ENCODE data around the gene TSACC.
"Not testable (repeated sequence)": the region's sequence is repeated elsewhere in the genome, so short reads cannot be mapped to it uniquely, and the experiment has no call there.

TSACC gene

GRCh38 chr1:156338180-156338976, at the start of gene TSACC, which contains the start of gene CCT3:
Gene TSACC, plus strand, starts transcription at chr1:156338526. Its CDS starts 1,232 bp downstream, at chr1:156339758.
Gene CCT3, minus strand, starts transcription at chr1:156338292. Its CDS starts 108 bp downstream, at chr1:156338184.
- peak; percentile 100 for DNase-seq

DNA sequence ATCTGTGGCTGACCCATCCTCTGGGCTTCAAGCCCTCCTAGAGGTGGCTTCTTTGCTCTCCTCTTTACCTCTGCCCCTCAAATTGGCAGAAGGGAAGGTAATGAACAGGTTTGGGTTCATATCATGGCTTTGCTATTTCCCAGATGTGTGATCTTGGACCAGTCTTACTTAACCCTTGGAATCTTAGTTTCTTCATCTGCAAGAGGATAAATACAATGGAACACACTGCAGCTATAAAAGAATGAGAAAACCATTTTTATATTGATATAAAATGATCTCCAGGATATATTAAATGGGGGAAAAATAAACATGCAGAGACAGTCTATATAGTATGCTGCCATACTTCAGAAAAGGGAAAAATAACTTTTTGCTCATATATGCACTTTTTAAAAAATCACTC, 48.5 kb upstream of the TSACC start:
- DNase-seq, result no peak

DNA sequence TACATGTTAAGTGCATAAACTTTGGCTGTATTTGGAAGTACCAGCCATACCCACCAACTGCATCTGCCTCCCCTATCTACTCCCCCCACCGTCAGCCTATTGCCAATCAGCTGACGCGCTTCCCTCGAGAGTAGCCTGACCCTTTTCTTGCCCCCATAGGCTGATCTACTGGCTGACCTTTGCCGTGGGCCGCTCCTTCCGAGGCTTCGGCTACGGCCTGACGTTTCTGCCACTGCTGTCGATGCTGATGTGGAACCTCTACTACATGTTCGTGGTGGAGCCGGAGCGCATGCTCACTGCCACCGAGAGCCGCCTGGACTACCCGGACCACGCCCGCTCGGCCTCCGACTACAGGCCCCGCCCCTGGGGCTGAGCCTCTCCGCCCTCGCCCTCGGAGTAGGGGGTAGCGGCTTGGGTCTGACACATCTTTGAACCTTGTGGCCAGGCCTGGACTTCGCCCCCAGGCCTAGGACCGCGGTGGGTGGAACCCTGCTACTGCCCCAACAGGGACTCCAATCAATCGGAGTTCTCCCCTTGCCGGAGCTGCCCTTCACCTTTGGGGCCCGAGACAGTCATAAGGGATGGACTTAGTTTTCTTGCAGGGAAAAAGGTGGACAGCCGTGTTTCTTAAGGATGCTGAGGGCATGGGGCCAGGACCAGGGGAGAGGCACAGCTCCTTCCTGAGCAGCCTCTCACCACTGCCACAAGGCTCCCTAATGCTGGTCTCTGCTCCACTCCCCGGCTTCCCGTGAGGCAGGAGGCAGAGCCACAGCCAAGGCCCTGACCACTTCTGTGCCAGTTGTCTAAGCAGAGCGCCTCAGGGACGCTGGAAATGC, 46.9 kb upstream of the TSACC start:
- peak in 1 of 3 experiments; percentile 82 for DNase-seq

DNA sequence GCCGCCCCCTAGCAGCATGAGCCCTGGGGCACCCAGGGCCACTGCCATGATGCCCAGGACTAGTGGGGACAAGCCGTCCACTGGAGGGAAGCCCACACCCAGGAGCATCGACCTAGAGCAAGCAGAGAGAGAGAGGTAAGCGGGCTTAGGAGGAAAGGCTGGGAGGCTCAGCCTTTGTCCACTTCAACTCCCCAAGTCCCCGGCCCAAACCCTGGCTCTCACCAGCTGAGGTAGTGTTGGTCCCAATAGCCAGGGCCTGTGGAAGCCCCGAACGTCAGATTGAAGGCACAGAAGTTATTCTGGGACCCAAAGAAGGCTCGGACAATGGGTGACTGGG, 45.3 kb upstream of the TSACC start:
- DNase-seq, result no peak

GRCh38 chr1:156293895-156294294, 44.4 kb upstream of the TSACC start:
- DNase-seq, result no peak

DNA sequence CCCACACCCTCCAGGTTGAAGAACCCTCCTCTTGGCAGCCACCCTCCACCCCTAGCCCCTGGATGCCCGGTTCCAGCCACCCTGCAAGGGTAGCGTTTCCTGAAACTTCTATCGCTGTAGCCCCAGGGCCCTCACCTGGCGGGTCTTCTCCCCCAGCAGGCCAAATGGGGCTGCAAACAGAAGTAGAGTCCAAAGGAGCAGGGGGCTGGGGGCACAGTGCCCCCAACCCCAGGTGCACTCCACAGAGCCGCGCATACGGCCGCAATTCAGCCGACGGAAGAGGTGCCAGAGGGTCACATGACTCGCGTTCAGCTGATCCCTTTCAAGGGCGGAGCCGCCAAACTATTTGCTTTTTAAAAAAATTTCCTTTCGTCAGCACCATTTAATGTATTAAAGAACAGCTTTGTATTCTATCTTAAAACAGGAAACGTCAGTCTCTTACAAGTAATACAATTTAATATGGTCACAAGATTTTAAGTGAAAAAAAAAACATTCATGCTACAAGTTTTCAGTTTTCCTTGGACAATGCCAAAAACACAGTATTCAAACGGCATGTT, 42.9 kb upstream of the TSACC start, which contains the start of gene GLMP:
GLMP (minus strand) TSS at position 289 of the 557 bp plus-strand sequence; CDS start at position 255, 34 bp downstream.
- peak; percentile 39 to 88 (median 62) for DNase-seq

GRCh38 chr1:156298852-156299357, 39.4 kb upstream of the TSACC start, which contains the start of gene VHLL:
Gene VHLL, minus strand, starts transcription at chr1:156299307. Its CDS starts 118 bp downstream, at chr1:156299189.
- no peak for DNase-seq

- DNase-seq, result no peak
Measured at GRCh38 chr1:156303241-156303640, 35.1 kb upstream of the TSACC start.

DNA sequence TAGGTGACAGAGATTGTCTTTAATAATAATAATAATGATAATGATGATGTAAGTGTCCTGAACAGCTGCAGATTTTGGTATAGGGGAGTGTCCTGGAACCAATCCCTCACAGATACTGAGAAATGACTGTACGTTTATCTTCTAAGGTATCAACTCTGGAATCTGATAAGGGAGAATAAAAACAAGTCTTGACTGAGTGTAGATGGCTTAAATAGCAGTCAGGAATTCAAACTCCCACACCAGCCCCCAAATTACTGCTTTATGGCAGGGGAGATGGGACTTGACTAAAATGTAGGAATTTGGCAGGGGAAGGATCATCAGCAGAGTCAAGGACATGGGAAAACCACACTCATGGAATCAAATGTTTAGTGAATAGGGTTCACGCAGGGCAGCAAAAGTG, 33.1 kb upstream of the TSACC start:
- no peak for DNase-seq

- no peak for DNase-seq
Measured at GRCh38 chr1:156308078-156308477, 30.2 kb upstream of the TSACC start.

DNA sequence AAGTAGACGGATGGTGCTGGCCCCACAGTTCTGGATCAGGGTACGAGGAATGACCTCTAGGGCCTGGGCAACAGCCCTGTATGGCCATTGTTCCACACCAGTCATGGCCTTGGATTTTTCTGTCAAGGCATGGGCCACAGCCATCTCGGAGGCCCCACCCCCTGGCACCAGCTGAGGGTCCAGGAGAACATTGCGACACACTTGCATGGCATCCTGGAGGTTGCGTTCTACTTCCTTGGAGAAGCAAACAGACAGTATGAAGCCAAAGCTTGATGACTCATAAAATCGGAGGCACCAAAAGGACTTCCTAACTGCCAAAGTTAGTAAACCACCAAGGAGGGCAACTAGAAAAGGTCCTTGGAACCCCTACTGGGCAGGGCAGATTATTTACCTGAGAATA, 27.4 kb upstream of the TSACC start:
- peak in 1 of 3 experiments; percentile 14 for DNase-seq

GRCh38 chr1:156316909-156317308, 21.4 kb upstream of the TSACC start:
- no peak for DNase-seq

DNA sequence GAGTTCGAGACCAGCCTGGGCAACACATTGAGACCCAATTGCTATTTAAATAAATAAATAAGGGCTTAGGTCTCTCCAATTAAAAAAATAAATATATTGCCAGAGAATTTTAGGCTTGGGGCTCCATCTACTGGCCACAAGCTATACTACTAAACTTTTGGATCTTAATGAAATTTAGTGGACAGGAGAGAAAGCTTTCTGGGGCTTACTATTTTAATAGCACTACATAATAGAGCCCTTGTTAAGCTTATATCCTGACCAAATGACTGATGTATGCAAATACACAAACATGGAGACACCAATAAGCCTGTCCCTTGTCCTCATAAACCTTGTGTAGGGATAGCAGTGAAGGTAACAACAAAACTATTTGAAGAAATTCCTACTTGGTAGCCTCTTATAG, 18.7 kb upstream of the TSACC start:
- DNase-seq, result peak in 1 of 3 experiments; percentile 37

DNA sequence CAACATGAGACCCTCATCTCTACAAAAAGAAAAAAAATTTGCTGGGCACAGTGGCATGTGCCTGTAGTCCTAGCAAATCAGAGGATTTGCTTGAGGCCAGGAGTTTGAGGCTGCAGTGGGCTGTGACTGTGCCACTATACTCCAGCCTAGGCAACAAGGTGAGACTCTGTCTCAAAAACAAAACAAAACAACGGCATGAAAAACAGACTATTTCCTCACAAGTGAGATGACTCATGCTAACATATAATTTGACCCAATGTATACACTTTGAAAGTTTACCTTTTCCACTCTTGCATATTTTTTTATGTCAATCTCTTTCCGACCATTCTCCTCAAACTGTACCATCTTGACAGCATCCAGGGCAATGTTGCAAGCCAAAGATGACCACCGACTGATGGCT, 17.8 kb upstream of the TSACC start:
- no peak for DNase-seq

GRCh38 chr1:156323179-156323578, 15.1 kb upstream of the TSACC start:
- not testable (repeated sequence) for DNase-seq

DNA sequence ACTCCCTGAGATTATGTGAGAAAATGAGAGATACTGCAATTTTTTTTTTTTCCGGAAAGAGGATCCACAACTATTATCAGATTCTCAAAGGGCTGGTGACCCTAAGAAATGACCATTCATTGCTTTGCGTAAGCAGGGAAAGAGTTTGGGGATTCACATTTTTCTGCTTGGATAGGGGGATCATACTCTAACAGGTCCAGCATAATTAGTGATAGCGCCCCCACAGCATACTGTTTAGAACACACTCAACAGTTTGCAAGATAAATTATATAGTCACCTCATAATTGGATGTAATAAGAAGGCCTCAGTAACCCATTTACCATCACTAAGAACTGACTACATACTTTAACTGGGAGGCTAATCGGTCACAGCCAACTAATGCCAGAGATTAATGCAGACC, 2.1 kb upstream of the TSACC start:
- DNase-seq, result no peak

DNA sequence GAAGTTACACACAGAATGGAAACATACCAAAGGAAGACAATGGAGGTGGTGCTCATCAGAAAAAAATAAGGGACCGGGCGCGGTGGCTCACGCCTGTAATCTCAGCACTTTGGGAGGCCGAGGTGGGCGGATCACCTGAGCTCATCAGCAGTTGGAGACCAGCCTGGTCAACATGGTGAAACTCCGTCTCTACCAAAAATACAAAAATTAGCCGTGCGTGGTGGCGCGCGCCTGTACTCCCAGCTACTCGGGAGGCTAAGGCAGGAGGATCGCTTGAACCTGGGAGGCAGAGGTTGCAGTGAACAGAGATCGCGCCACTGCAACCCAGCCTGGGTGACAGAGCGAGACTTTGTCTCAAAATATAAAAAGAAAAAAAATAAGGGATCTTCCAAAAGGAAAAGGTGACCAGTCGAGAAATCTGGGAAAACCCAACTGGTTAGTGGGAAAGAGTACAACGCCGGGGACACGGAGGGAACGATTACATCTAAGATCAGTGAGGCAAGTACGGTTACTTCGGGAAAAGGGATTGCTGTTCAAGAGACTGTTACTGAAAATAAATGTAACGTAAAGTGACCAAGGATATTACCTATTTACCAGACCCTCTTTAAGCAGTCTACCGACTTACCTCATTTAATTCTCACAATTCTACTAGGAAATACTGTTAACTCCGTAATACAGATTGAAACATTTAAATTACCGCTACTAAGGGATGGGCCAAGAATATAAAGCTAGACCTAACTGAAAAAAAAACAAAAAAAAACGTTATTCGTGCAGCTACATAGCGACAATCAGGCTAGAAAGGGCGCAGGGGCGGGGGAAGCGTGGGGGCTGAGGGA, 1.1 kb upstream of the TSACC start:
- peak in 1 of 3 experiments; percentile 55 for DNase-seq

- no peak for DNase-seq
Measured at GRCh38 chr1:156337888-156338179, 492 bp upstream of the TSACC start.

GRCh38 chr1:156342166-156342955, 4.0 kb downstream of the TSACC start:
- no peak for DNase-seq

GRCh38 chr1:156344409-156344808, 6.1 kb downstream of the TSACC start:
- no peak for DNase-seq

DNA sequence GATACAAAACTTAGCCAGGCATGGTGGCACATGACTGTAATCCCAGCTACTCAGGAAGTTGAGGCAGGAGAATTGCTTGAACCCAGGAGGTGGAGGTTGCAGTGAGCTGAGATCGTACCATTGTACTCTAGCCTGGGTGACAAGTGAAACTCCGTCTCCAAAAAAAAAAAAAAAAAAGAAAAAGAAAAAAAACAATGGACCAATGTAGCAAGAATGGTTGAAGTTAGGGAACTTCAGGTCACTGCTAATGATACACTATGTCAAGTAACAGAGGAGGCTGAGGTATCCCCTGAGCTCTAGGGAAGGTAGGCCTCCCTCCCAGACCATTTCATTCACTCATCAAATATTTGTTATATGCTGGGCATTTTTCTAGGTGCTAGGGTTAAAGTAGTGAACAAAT, 7.7 kb downstream of the TSACC start:
- DNase-seq, result not testable (repeated sequence)

DNA sequence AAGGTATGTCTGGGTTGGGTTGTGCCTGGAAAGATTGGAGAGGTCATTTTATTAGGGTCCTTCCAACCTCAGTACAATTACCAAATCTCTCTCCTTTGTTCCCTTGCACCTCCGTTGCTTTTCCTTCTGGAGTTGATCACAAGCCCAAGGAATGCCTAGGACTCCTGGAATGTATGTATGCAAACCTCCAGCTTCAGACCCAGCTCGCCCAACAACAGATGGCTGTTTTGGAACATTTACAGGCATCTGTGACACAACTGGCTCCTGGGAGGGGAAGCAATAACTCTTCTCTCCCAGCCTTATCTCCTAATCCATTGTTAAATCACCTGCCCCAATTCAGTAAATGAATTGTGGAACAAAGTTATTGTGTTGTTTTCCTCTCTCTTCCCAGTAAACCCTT, 8.3 kb downstream of the TSACC start:
- no peak for DNase-seq
